OCI-LY7 (cell line): ENCODE data around the gene ARIH2. TPM values are rescaled to one million over a fixed set of nuclear protein-coding genes. Genes with fewer than 3 reads are reported as not detected.

Experiments used
- BruUV-seq: library from RNA; stranded (reverse); fragments of 400-500 nt; replicated peaks from 2 replicates; lab custom pipeline; 2021; lab: Mats Ljungman, UMichigan
- CTCF ChIA-PET: fragments of 300-600 bp; sonication (Branson Sonifier 250); formaldehyde crosslinking; loops from one replicate; lab custom pipeline; 2022; ENCODE audit warnings: antibody characterized with exemption; ENCODE audit not compliant: unreplicated experiment; lab: Charles Lee
- POLR2A ChIA-PET: fragments of 300-600 bp; sonication (Branson Sonifier 250); formaldehyde crosslinking; loops from one replicate; lab custom pipeline; 2022; ENCODE audit warnings: antibody characterized with exemption; lab: Charles Lee
- DNase-seq: peaks from one replicate; pipeline ENCODE4 v3.0.0-alpha.2; 2015; ENCODE audit warnings: low spot score
- H2AFZ ChIP-seq: fragments of 200-600 bp; sonication (generic), shearing (Covaris generic); 2 replicates; pipeline ENCODE4 v1.6.1; 2014; ENCODE audit warnings: mild to moderate bottlenecking, antibody characterized with exemption, low read length, moderate library complexity
- H3K27ac ChIP-seq: fragments of 200-600 bp; sonication (generic); 2 replicates; pipeline ENCODE4 v1.5.1; 2014; ENCODE audit warnings: mixed run types, low read depth, mild to moderate bottlenecking, moderate library complexity, low read length, inconsistent platforms; ENCODE audit not compliant: poor library complexity, severe bottlenecking
- H3K36me3 ChIP-seq: fragments of 200-600 bp; sonication (generic); 2 replicates; pipeline ENCODE4 v1.6.1; 2014; ENCODE audit warnings: mild to moderate bottlenecking, antibody characterized with exemption, low read length, moderate library complexity, mixed read lengths; ENCODE audit not compliant: insufficient read depth
- H3K4me1 ChIP-seq: fragments of 200-600 bp; sonication (generic); 2 replicates; pipeline ENCODE4 v1.5.1; 2014; ENCODE audit warnings: mild to moderate bottlenecking, low read length; ENCODE audit not compliant: insufficient read depth, poor library complexity, severe bottlenecking
- H3K4me2 ChIP-seq: fragments of 200-600 bp; sonication (generic); 2 replicates; pipeline ENCODE4 v1.6.1; 2014; ENCODE audit warnings: mild to moderate bottlenecking, low read length
- H3K4me3 ChIP-seq: fragments of 200-600 bp; sonication (generic); 2 replicates; pipeline ENCODE4 v1.5.1; 2014; ENCODE audit warnings: mild to moderate bottlenecking, low read depth, low read length; ENCODE audit not compliant: poor library complexity, severe bottlenecking
- H3K79me2 ChIP-seq: fragments of 200-600 bp; sonication (generic); 2 replicates; pipeline ENCODE4 v1.6.1; 2016; ENCODE audit warnings: low read depth, mild to moderate bottlenecking, low read length, moderate library complexity, mixed read lengths; ENCODE audit not compliant: insufficient read depth
- H3K9me2 ChIP-seq: fragments of 200-600 bp; sonication (generic); 2 replicates; pipeline ENCODE4 v1.6.1; 2016; ENCODE audit warnings: mild to moderate bottlenecking, low read length, mixed read lengths; ENCODE audit not compliant: insufficient read depth
- H3K9me3 ChIP-seq: fragments of 200-600 bp; sonication (generic); 2 replicates; pipeline ENCODE4 v1.6.1; 2014; ENCODE audit warnings: mild to moderate bottlenecking, mixed run types, low read length, mixed read lengths
- H4K20me1 ChIP-seq: fragments of 200-600 bp; sonication (generic); 2 replicates; pipeline ENCODE4 v1.6.1; 2014; ENCODE audit warnings: mild to moderate bottlenecking, antibody characterized with exemption, low read length, moderate library complexity, mixed read lengths; ENCODE audit not compliant: insufficient read depth
- CTCF ChIP-seq: fragments of 200-600 bp; sonication (generic); conservative IDR thresholded peaks from 2 replicates; pipeline ENCODE4 v1.5.1; 2014; ENCODE audit warnings: mild to moderate bottlenecking, antibody characterized with exemption, low read length, moderate library complexity, mixed read lengths
- EZH2phosphoT487 ChIP-seq: fragments of 200-600 bp; sonication (generic); IDR thresholded peaks from 2 replicates; pipeline ENCODE4 v1.6.1; 2018; ENCODE audit warnings: low read depth, borderline replicate concordance, mild to moderate bottlenecking, mixed run types, antibody characterized with exemption, low read length, moderate library complexity, mixed read lengths
- intact Hi-C: fragments of 100-400 bp; cut with micrococcal nuclease; formaldehyde crosslinking; loops from one replicate; pipeline ENCODE4 v1.10.0; 2022; ENCODE audit not compliant: unreplicated experiment
- total RNA-seq, 2 experiments: library from RNA; depleted of rRNA in 1 of 2; stranded (reverse); fragments of >200 nt in 1 of 2; shearing (Covaris generic) in 1 of 2; gene quantifications; 2 replicates each; pipeline ENCODE4 v1.2.3, GENCODE V29; 2014 to 2022

The ARIH2 gene
- total RNA-seq, 2 experiments from 2014 or later, result 124 to 131 TPM

DNA sequence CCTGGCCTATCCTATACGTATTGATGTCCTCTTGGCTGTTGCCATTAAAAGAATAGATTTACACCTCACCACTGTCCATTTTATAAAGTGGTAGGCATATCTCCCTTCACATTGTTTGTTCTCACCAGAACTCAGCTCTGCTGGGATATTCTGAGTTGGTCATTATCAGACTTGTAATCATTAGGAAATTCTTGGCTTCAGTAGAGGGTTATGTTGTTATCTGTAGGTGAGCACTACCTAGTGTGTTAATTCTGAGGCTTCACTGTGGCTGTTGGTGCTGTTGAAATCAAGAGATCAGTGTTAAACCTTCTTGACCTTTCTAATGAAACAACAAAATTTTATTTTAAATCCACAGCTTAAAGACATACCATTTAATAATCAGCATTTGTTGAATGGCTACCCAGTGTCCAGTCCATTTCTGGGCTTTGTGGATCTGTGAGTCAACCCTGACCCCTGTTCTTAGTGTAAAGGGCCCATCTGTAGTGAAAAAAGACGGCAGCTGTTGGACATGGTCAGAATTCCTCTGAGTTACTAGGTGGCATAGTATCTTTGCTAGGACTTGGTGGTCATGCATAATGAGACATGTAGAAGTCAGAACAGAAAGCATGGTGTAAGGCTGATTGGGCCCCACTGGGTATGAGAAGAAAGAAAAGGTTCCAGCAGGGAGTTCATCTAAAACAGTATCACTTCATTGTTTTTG is 38.5 kb downstream of the ARIH2 start:
- H3K9me3 ChIP-seq, result no peaks in the 10 kb centered on the region
- H2AFZ ChIP-seq, result no peak overlapping the region
- no TSS peak for BruUV-seq
- intact Hi-C loops, result no loop called here
- H3K36me3 ChIP-seq, result peaks cover 71% of the 10 kb centered on the region
- ChIA-PET CTCF (no interaction called here), POLR2A (interaction anchor here (1.4 kb wide), 1 partner anchor 13 kb away, joined by 4 read pairs; no protein-coding TSS in a partner anchor)
- no peak for DNase-seq
- H3K4me1 ChIP-seq, result no peaks in the 10 kb centered on the region
- no peak overlapping the region for H3K4me3 ChIP-seq
- no peaks in the 10 kb centered on the region for H3K9me2 ChIP-seq
- H4K20me1 ChIP-seq, result no peaks in the 10 kb centered on the region
- no peak overlapping the region for H3K27ac ChIP-seq
- no peak overlapping the region for H3K4me2 ChIP-seq
- TF ChIP-seq EZH2phosphoT487, result no peak
- TF ChIP-seq CTCF, result no peak
- H3K79me2 ChIP-seq, result peaks cover 3% of the 10 kb centered on the region; the same call in 1 of the 2 replicates

DNA sequence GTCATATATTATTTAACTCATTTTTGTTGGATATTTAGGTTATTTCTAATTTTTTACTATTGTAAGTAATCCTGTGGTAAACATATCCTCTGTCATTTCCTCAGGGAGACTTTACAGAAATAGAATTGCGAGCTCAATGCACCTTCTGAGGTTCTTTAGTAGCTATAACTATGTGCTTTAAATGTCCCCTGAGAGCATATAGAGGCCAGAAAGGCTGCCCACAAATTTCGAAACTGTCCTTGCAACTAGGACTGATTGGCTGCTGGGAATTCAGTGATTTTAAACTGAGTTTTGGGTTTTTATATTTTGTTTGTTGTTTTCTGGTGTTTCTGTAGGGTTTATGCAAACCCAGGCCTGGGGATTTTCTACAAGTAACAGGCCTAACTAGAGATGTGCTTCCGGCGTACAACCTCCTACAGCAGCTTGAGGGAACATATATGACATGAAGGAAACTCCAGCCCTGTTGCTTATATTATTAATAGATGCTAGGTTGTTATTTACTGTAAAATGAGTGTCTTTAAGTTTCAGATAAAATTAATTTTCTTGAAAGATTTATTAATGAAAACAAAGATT is 42.3 kb downstream of the ARIH2 start:
- no peak for DNase-seq
- H3K36me3 ChIP-seq, result peaks cover 64% of the 10 kb centered on the region
- H2AFZ ChIP-seq, result no peak overlapping the region
- H3K4me3 ChIP-seq, result no peak overlapping the region
- no peaks in the 10 kb centered on the region for H3K4me1 ChIP-seq
- ChIA-PET CTCF (no interaction called here), POLR2A (interaction anchor here (0.8 to 1.5 kb wide), 2 partner anchors 10 to 24 kb away, joined by 3 to 5 read pairs; no protein-coding TSS in a partner anchor)
- no TSS peak for BruUV-seq
- no peaks in the 10 kb centered on the region for H3K9me2 ChIP-seq
- H3K79me2 ChIP-seq, result no peaks in the 10 kb centered on the region; the same call in 1 of the 2 replicates
- TF ChIP-seq CTCF (no peak), EZH2phosphoT487 (no peak)
- intact Hi-C loops, result no loop called here
- H3K4me2 ChIP-seq, result no peak overlapping the region
- H3K9me3 ChIP-seq, result no peaks in the 10 kb centered on the region
- no peaks in the 10 kb centered on the region for H4K20me1 ChIP-seq
- H3K27ac ChIP-seq, result no peak overlapping the region

- no TSS peak for BruUV-seq
- POLR2A ChIA-PET, result no interaction called here
Observed at GRCh38 chr3:48962340-48962739, 43.7 kb downstream of the ARIH2 start.

More at GRCh38 chr3:48962340-48962739, 43.7 kb downstream of the ARIH2 start:
- Histone ChIP-seq H3K9me3 (no peaks in the 10 kb centered on the region), H3K4me3 (no peak overlapping the region), H3K9me2 (no peaks in the 10 kb centered on the region), H3K4me1 (no peaks in the 10 kb centered on the region), H3K79me2 (no peaks in the 10 kb centered on the region), H4K20me1 (no peaks in the 10 kb centered on the region), H3K36me3 (peaks cover 71% of the 10 kb centered on the region), H3K4me2 (no peak overlapping the region), H3K27ac (no peak overlapping the region), H2AFZ (no peak overlapping the region)
- intact Hi-C loops, result no loop called here
- CTCF ChIA-PET, result no interaction called here
- no peak for TF ChIP-seq EZH2phosphoT487
- TF ChIP-seq CTCF, result no peak
- no peak for DNase-seq
